Activated T-cell treated with anti-CD3 and anti-CD28 coated beads, Interleukin-2, amount 50 U/mL, for 4 hours (primary cell): ENCODE measurements around the gene TNFRSF18. TPM values are rescaled to one million over a fixed set of nuclear protein-coding genes. Genes with fewer than 3 reads are reported as not detected.

Experiments
- ATAC-seq, 2 donors: fragments of 200-7000 bp; cut with Tn5 transposase; one replicate each; pipeline ENCODE4 v1.10.0; 2021
- DNase-seq: peaks from one replicate; pipeline ENCODE4 v3.0.0-alpha.2; 2020
- H3K27me3 Mint-ChIP-seq: one replicate; pipeline ENCODE4 v1.8.0; 2021; ENCODE audit warnings: low read depth, mixed read lengths
- H3K36me3 Mint-ChIP-seq: one replicate; pipeline ENCODE4 v1.8.0; 2022; ENCODE audit warnings: mixed read lengths; ENCODE audit not compliant: insufficient read depth
- H3K4me1 Mint-ChIP-seq: one replicate; pipeline ENCODE4 v1.8.0; 2021; ENCODE audit warnings: low read depth, mixed read lengths
- H3K4me3 Mint-ChIP-seq: one replicate; pipeline ENCODE4 v1.8.0; 2021; ENCODE audit warnings: mild to moderate bottlenecking, moderate library complexity, mixed read lengths
- H3K9me3 Mint-ChIP-seq: one replicate; pipeline ENCODE4 v1.8.0; 2021; ENCODE audit warnings: mixed read lengths
- total RNA-seq, 3 donors: library from RNA; stranded (reverse); gene quantifications; one replicate each; pipeline ENCODE4 v1.2.1, GENCODE V29; 2021

The TNFRSF18 gene
- total RNA-seq, 3 donors from 2014 or later, result 102 to 212 (median 155) TPM

GRCh38 chr1:1194723-1195122 lies 11.7 kb downstream of the TNFRSF18 start:
- Mint-ChIP-seq H3K27me3 (no peaks in the 10 kb centered on the region), H3K4me1 (peaks cover 2% of the 10 kb centered on the region), H3K9me3 (peaks cover 13% of the 10 kb centered on the region), H3K36me3 (no peaks in the 10 kb centered on the region), H3K4me3 (no peak overlapping the region)
- DNase-seq (no peak), ATAC-seq (no peak)

GRCh38 chr1:1191734-1192133 lies 14.7 kb downstream of the TNFRSF18 start:
- Mint-ChIP-seq H3K4me1 (no peaks in the 10 kb centered on the region), H3K27me3 (no peaks in the 10 kb centered on the region), H3K4me3 (no peak overlapping the region), H3K36me3 (no peaks in the 10 kb centered on the region), H3K9me3 (peaks cover 13% of the 10 kb centered on the region)
- DNase-seq (no peak), ATAC-seq (no peak)

DNA sequence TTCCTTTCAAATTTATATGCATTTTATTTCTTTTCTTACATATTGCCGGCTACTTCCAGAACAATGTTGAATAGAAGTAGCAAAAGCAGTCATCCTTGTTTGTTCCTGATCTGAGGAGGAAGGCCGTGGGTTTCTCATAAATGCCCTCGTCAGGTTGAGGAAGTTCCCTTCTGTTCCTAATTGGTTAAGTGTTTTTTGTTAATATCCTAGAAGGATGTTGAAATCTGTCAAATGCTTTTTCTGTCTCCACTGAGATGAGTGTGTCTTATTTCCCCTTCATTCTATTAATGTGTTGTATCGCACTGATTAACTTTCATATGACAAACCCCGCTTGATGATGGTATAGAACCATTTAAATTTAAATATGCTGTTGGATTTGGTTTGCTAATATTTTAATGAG lies 17.3 kb downstream of the TNFRSF18 start:
- H3K9me3 Mint-ChIP-seq, result peaks cover 5% of the 10 kb centered on the region

GRCh38 chr1:1187938-1188337 lies 18.5 kb downstream of the TNFRSF18 start:
- peaks cover 4% of the 10 kb centered on the region for H3K27me3 Mint-ChIP-seq
- no peak for DNase-seq
- H3K36me3 Mint-ChIP-seq, result no peaks in the 10 kb centered on the region
- no peaks in the 10 kb centered on the region for H3K4me1 Mint-ChIP-seq
- no peak overlapping the region for H3K4me3 Mint-ChIP-seq
- peaks cover 5% of the 10 kb centered on the region for H3K9me3 Mint-ChIP-seq
- ATAC-seq, result no peak

More for the DNA sequence above, 17.3 kb downstream of the TNFRSF18 start:
- H3K27me3 Mint-ChIP-seq, result no peaks in the 10 kb centered on the region
- DNase-seq (no peak), ATAC-seq (no peak)
- H3K4me1 Mint-ChIP-seq, result no peaks in the 10 kb centered on the region
- no peaks in the 10 kb centered on the region for H3K36me3 Mint-ChIP-seq
- H3K4me3 Mint-ChIP-seq, result no peak overlapping the region

DNA sequence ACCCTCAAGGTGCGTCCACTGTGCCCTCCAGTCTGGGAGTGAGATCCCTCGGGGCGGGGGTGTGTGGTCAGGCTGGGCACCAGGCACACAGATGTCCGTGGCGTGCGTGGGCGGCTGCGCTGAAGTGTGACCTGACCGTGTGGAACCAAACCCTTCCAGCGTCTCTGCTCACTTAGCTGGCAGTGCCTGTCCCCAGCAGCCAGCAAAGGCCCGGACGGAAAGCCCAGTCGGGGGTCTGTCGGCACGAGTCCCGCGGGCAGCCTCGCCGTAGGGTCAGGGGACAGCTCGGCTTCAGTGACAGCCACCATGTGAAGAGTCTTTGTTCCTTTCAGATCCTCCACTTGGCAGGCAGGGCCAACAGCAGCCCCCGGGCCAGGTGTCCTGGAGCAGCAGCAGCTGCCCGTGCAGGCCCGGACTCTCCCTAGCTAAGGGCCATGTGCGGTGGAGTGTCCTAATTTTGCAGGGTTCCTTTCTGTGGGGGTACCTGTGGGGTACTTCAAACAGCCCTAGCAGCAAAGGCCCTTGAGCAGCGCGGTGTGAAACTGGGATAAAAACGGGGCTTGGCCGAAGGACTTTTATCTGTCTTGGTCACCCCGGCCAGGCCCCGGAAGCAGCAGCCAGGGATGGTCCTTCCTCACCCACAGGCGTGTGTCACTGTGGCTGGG lies 21.2 kb downstream of the TNFRSF18 start:
- peaks cover 12% of the 10 kb centered on the region for H3K27me3 Mint-ChIP-seq
- no peak for DNase-seq
- ATAC-seq, result no peak
- H3K4me3 Mint-ChIP-seq, result no peak overlapping the region
- no peaks in the 10 kb centered on the region for H3K36me3 Mint-ChIP-seq
- H3K9me3 Mint-ChIP-seq, result no peaks in the 10 kb centered on the region
- H3K4me1 Mint-ChIP-seq, result peaks cover 3% of the 10 kb centered on the region

DNA sequence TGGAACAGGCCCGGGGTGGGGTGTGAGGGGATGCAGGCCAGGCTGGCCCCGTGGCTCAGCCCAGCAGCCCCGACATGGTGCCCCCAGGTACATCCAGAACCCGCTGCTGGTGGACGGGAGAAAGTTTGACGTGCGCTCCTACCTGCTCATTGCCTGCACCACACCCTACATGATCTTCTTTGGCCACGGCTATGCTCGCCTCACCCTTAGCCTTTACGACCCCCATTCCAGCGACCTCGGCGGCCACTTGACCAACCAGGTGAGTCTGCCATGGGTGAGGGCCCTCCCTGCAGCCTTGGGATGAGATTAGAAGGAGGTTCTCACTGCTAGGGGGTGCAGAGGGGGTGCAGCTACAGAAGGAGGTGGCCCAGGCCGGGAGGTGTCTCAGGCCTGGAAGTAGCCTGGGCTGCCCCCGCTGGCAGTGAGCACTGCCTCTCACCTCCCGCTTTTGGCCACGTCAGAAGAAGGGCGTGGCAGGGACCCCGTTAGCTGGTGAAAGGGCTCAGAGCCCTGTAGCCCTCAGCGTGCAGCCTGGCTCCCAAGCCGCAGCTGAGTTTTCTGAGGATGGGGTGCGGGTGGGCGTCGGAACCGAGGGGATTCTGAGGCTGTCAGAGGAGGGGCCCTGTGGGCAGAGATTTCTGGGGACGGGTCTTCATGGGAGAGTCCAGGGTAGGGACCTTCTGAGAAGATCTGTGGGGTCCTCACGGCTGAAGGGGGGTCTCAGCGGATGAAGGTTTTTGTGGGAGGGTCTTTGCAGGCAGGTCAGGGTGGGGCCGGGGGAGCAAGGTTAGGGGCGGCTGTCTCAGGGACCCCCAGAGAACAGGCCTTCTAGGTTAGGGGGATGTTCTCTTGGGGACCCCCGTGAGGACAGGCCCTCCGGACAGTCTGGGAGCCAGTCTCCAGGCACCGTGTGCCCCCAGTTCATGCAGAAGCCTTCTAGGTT lies 22.3 kb downstream of the TNFRSF18 start:
- Mint-ChIP-seq H3K36me3 (no peaks in the 10 kb centered on the region), H3K27me3 (peaks cover 12% of the 10 kb centered on the region), H3K4me3 (no peak overlapping the region), H3K9me3 (no peaks in the 10 kb centered on the region), H3K4me1 (peaks cover 3% of the 10 kb centered on the region)
- DNase-seq, result no peak
- no peak for ATAC-seq

- H3K9me3 Mint-ChIP-seq, result no peaks in the 10 kb centered on the region
- H3K4me1 Mint-ChIP-seq, result peaks cover 3% of the 10 kb centered on the region
- H3K4me3 Mint-ChIP-seq, result no peak overlapping the region
- no peaks in the 10 kb centered on the region for H3K36me3 Mint-ChIP-seq
- ATAC-seq (no peak), DNase-seq (no peak)
- H3K27me3 Mint-ChIP-seq, result peaks cover 12% of the 10 kb centered on the region
These were observed 23.1 kb downstream of the TNFRSF18 start for GRCh38 chr1:1183221-1183747.

DNA sequence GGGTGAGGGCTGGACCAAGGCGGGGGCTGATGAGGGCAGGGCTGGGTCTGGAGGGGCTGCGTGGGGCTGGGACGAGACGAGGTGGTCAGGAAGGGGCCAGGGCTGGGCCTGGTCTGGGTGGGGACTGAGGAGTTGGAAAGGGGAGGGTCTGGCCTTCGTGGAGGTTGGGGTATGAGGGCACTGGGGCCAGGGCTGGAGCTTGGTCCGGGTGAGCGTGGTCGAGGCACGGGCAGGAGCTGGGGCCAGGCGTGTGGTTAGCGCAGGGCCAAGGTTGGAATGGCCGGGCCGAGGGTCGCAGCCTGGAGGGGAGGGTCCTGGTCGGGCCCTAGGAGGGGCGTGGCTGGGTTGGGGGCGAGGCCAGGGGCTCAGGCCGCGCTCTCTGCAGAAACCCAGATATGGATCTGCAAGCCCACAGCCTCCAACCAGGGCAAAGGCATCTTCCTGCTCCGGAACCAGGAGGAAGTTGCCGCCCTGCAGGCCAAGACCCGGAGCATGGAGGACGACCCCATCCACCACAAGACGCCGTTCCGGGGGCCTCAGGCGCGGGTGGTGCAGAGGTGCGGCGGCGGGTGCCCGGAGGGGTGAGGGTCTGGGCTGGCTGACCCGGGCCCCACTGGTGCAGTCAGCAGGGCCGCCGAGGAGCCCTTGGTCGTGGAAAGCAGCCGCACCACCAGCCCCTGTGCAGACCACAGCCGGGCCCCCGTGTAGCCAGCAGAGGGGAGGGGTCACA lies 23.7 kb downstream of the TNFRSF18 start:
- no peaks in the 10 kb centered on the region for H3K9me3 Mint-ChIP-seq
- H3K4me1 Mint-ChIP-seq, result peaks cover 3% of the 10 kb centered on the region
- H3K36me3 Mint-ChIP-seq, result no peaks in the 10 kb centered on the region
- DNase-seq (no peak), ATAC-seq (no peak)
- peaks cover 12% of the 10 kb centered on the region for H3K27me3 Mint-ChIP-seq
- H3K4me3 Mint-ChIP-seq, result no peak overlapping the region

DNA sequence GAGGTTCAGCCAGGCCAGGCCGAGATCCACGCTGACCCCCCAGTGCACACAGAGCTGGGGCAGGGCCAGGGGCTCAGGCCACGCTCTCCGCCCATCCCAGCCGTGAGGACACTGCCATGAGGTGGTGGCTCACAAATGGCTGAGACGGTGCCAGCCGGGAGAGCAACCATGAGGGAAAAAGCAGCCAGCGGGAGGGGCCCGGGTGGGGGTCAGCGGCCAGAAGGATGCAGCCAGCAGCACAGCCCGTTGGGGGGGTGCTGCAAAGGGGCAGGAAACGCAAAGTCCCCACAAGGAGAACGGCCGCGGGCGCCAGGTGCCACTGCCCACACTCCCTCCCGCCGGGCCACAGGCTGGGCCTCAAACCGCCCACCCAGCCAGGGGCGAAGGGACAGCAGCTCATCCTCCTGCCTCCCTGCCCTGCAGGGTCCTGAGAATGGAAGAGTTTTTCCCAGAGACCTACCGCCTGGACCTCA lies 24.4 kb downstream of the TNFRSF18 start:
- Mint-ChIP-seq H3K9me3 (no peaks in the 10 kb centered on the region), H3K4me3 (no peak overlapping the region)
- no peak for DNase-seq

DNA sequence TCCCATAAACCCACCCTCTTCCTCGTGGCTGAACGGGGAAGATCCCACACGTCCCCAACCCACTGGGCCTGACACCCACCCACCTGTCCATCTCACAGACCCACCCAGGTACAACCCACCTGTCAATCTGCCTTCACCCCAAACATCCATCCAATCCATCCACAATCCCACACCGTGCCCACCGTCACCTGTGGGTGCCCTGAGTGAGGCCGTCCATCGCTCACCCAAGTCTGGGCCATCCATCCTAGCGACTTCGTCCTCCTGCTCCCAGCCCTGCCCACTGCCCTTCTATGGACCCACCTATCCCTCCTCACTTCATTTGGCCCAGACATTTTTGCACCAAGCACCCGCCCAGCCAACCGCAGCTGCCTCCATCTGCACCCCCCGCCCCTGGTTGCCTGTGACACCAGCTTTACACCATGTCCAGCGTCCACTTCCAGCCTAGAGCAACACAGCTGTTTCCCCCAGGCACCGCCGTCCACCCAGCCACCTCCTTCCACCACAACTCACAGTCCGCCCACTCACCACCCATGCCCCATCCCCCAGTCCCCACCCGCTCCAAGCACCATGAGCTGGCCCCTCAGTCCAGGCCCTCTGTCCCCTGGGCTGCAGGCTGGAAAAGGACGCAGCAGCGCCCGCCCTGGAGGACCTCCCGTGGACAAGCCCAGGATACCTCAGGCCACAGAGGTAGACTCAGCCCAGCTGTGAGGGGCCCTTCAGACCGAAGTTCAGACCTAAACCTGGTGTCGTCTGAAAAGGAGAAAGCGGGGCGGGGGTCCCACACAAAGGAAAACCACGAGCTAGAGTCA lies 25.1 kb downstream of the TNFRSF18 start:
- no peaks in the 10 kb centered on the region for H3K9me3 Mint-ChIP-seq
- peaks cover 6% of the 10 kb centered on the region for H3K4me1 Mint-ChIP-seq
- H3K4me3 Mint-ChIP-seq, result no peak overlapping the region
- peaks cover 15% of the 10 kb centered on the region for H3K27me3 Mint-ChIP-seq
- DNase-seq (no peak), ATAC-seq (no peak)
- no peaks in the 10 kb centered on the region for H3K36me3 Mint-ChIP-seq

More for the DNA sequence above, 24.4 kb downstream of the TNFRSF18 start:
- no peaks in the 10 kb centered on the region for H3K36me3 Mint-ChIP-seq
- H3K27me3 Mint-ChIP-seq, result peaks cover 12% of the 10 kb centered on the region
- peaks cover 4% of the 10 kb centered on the region for H3K4me1 Mint-ChIP-seq
- no peak for ATAC-seq

GRCh38 chr1:1179983-1180861 lies 26.2 kb downstream of the TNFRSF18 start:
- DNase-seq, result no peak
- no peak for ATAC-seq
- H3K4me1 Mint-ChIP-seq, result peaks cover 6% of the 10 kb centered on the region
- H3K36me3 Mint-ChIP-seq, result no peaks in the 10 kb centered on the region
- no peak overlapping the region for H3K4me3 Mint-ChIP-seq
- H3K9me3 Mint-ChIP-seq, result no peaks in the 10 kb centered on the region
- H3K27me3 Mint-ChIP-seq, result peaks cover 15% of the 10 kb centered on the region

- H3K4me1 Mint-ChIP-seq, result peaks cover 10% of the 10 kb centered on the region
- no peak for ATAC-seq
- no peaks in the 10 kb centered on the region for H3K9me3 Mint-ChIP-seq
- H3K27me3 Mint-ChIP-seq, result peaks cover 15% of the 10 kb centered on the region
- no peaks in the 10 kb centered on the region for H3K36me3 Mint-ChIP-seq
- no peak overlapping the region for H3K4me3 Mint-ChIP-seq
- DNase-seq, result no peak
These were observed 26.9 kb downstream of the TNFRSF18 start for GRCh38 chr1:1179346-1179982.
